Keratinocyte (primary cell): ENCODE results near the gene CR1L. TPM values are rescaled to one million over a fixed set of nuclear protein-coding genes. Genes with fewer than 3 reads are reported as not detected.
A peak's percentile ranks its signal among the peaks of the same experiment; 100 is the strongest.

Source experiments
- DNase-seq: peaks from one replicate; pipeline ENCODE4 v3.0.0-alpha.2; 2011; ENCODE audit warnings: low read depth, missing footprints, low spot score
- FAIRE-seq: peaks from 2 replicates; lab custom pipeline; 2011; peaks lifted over from hg19 to GRCh38; lab: Jason Lieb, UNC
- H2AFZ ChIP-seq: 2 replicates; pipeline ENCODE4 v1.6.0; 2012; ENCODE audit warnings: low read length, control low read depth, inconsistent platforms; ENCODE audit not compliant: control insufficient read depth
- H3K27ac ChIP-seq: 2 replicates; pipeline ENCODE4 v1.5.1; 2011; ENCODE audit warnings: low read length; ENCODE audit not compliant: control insufficient read depth, insufficient read depth
- H3K27me3 ChIP-seq: 3 replicates; pipeline ENCODE4 v1.6.0; 2011; ENCODE audit warnings: low read length; ENCODE audit not compliant: control insufficient read depth, insufficient read depth; ENCODE audit errors: extremely low read depth
- H3K36me3 ChIP-seq, 2 experiments: 2 replicates in 1 of 2; 3 replicates in 1 of 2; pipeline ENCODE4 v1.5.1; 2011; ENCODE audit warnings: low read length in 2 of 2, mild to moderate bottlenecking in 1 of 2; ENCODE audit not compliant: control insufficient read depth in 2 of 2, insufficient read depth in 2 of 2; ENCODE audit errors: extremely low read depth in 1 of 2
- H3K4me1 ChIP-seq: 3 replicates; pipeline ENCODE4 v1.5.1; 2011; ENCODE audit warnings: low read length; ENCODE audit not compliant: control insufficient read depth, insufficient read depth; ENCODE audit errors: extremely low read depth
- H3K4me2 ChIP-seq: 3 replicates; pipeline ENCODE4 v1.6.0; 2011; ENCODE audit warnings: low read depth, low read length; ENCODE audit not compliant: control insufficient read depth, insufficient read depth; ENCODE audit errors: extremely low read depth
- H3K4me3 ChIP-seq, 3 experiments: fragments of 200-600 bp in 1 of 3; sonication (generic) in 1 of 3; 2 replicates in 2 of 3; 3 replicates in 1 of 3; pipeline ENCODE4 v1.5.1; 2011 to 2016; ENCODE audit warnings: low read length in 3 of 3, mild to moderate bottlenecking in 3 of 3, control low read depth in 2 of 3, inconsistent platforms in 1 of 3, low read depth in 1 of 3, mixed read lengths in 1 of 3, mixed run types in 1 of 3, moderate library complexity in 1 of 3; ENCODE audit not compliant: control insufficient read depth in 2 of 3, insufficient read depth in 2 of 3; ENCODE audit errors: extremely low read depth in 1 of 3
- H3K79me2 ChIP-seq: 2 replicates; pipeline ENCODE4 v1.6.0; 2012; ENCODE audit warnings: low read length; ENCODE audit not compliant: control insufficient read depth, insufficient read depth
- H3K9ac ChIP-seq: 3 replicates; pipeline ENCODE4 v1.6.0; 2011; ENCODE audit warnings: low read length; ENCODE audit not compliant: control insufficient read depth, insufficient read depth; ENCODE audit errors: extremely low read depth
- H3K9me1 ChIP-seq: 3 replicates; pipeline ENCODE4 v1.6.0; 2011; ENCODE audit warnings: low read length; ENCODE audit not compliant: control insufficient read depth, insufficient read depth; ENCODE audit errors: extremely low read depth
- H3K9me3 ChIP-seq: 2 replicates; pipeline ENCODE4 v1.5.1; 2012; ENCODE audit warnings: low read depth, low read length; ENCODE audit not compliant: control insufficient read depth
- H4K20me1 ChIP-seq: 3 replicates; pipeline ENCODE4 v1.6.0; 2011; ENCODE audit warnings: low read length; ENCODE audit not compliant: control insufficient read depth, insufficient read depth; ENCODE audit errors: extremely low read depth
- CTCF ChIP-seq, 3 experiments: IDR thresholded peaks in 1 of 3; conservative IDR thresholded peaks in 1 of 3; optimal IDR thresholded peaks in 1 of 3; 2 replicates in 2 of 3; 3 replicates in 1 of 3; pipeline versions ENCODE3 to v1.5.1; 2011; ENCODE audit warnings: low read length in 3 of 3, mild to moderate bottlenecking in 3 of 3, moderate library complexity in 2 of 3, control low read depth in 1 of 3, inconsistent platforms in 1 of 3; ENCODE audit not compliant: insufficient read depth in 2 of 3; ENCODE audit errors: extremely low read depth in 1 of 3
- EZH2 ChIP-seq: IDR thresholded peaks from one replicate; pipeline ENCODE4 v1.6.1; 2012; ENCODE audit warnings: inconsistent platforms, mild to moderate bottlenecking, low read length, moderate library complexity
- dilution Hi-C: fragments of 300-500 bp; cut with MboI; formaldehyde crosslinking; loops from one replicate; pipeline ENCODE4 v1.7.0; 2020; ENCODE audit warnings: low sequenced_read_pairs; ENCODE audit not compliant: extremely low pct_ligation_motif_present
- polyA plus RNA-seq, 5 experiments: library from polyadenylated mRNA; depleted of rRNA in 3 of 5; stranded (reverse) in 3 of 5; stranded (forward) in 1 of 5; unstranded in 1 of 5; fragments of >200 nt; gene quantifications; 1 replicate in 1 of 5; 2 replicates in 3 of 5; 3 replicates in 1 of 5; pipeline versions ENCODE4 v1.2.1 to v1.2.3, GENCODE V29; 2011 to 2012; ENCODE audit warnings: missing spikeins in 2 of 5, low read depth in 1 of 5, low replicate concordance in 1 of 5

CR1L gene
- polyA plus RNA-seq, 1 donor (not counting 4 experiments of a cell fraction or from before 2014, with no cell fraction given), result not detected

- no peak for DNase-seq
- H3K27me3 ChIP-seq, result no peaks in the 10 kb centered on the region
- H3K36me3 ChIP-seq, result peaks cover 0 to 7% of the 10 kb centered on the region in 2 experiments
- no peak for TF ChIP-seq EZH2
- no peak for TF ChIP-seq CTCF (optimal IDR thresholded peaks at IDR 0.05 in 1 of 3, IDR thresholded peaks at IDR 0.05 in 1 of 3, conservative IDR thresholded peaks at IDR 0.05 in 1 of 3; ENCODE audit: extremely low read depth in 1 of 3, insufficient read depth in 2 of 3, low read length in 3 of 3)
- dilution Hi-C loops, result no loop called here
- peak overlapping the region; percentile 90 to 99 (median 94) for H3K4me3 ChIP-seq
- no peak overlapping the region for H2AFZ ChIP-seq
- no peaks in the 10 kb centered on the region for H3K9me3 ChIP-seq
- H3K4me1 ChIP-seq, result peaks cover 41% of the 10 kb centered on the region
- H4K20me1 ChIP-seq, result peaks cover 9% of the 10 kb centered on the region
- no peak for FAIRE-seq
- H3K79me2 ChIP-seq, result peaks cover 64% of the 10 kb centered on the region
- no peaks in the 10 kb centered on the region for H3K9me1 ChIP-seq
- H3K27ac ChIP-seq, result no peak overlapping the region
- peak overlapping the region; percentile 93 for H3K9ac ChIP-seq
- H3K4me2 ChIP-seq, result peak overlapping the region; percentile 95
These were observed 108.7 kb downstream of the CR1L start for GRCh38 chr1:207753611-207754010.

GRCh38 chr1:207754011-207754410 is 109.1 kb downstream of the CR1L start:
- Histone ChIP-seq H3K27ac (no peak overlapping the region), H3K4me3 (peak overlapping the region in 1 of 3 experiments; percentile 99), H2AFZ (no peak overlapping the region), H3K4me1 (peaks cover 39% of the 10 kb centered on the region), H3K27me3 (no peaks in the 10 kb centered on the region), H3K9me3 (no peaks in the 10 kb centered on the region), H4K20me1 (peaks cover 9% of the 10 kb centered on the region), H3K36me3 (peaks cover 2 to 7% of the 10 kb centered on the region in 2 experiments), H3K9ac (peak overlapping the region; percentile 3), H3K9me1 (no peaks in the 10 kb centered on the region), H3K79me2 (peaks cover 68% of the 10 kb centered on the region), H3K4me2 (peak overlapping the region; percentile 95)
- no peak for TF ChIP-seq EZH2
- TF ChIP-seq CTCF (optimal IDR thresholded peaks at IDR 0.05 in 1 of 3, IDR thresholded peaks at IDR 0.05 in 1 of 3, conservative IDR thresholded peaks at IDR 0.05 in 1 of 3; ENCODE audit: extremely low read depth in 1 of 3, insufficient read depth in 2 of 3, low read length in 3 of 3), result no peak
- FAIRE-seq (no peak), DNase-seq (no peak)
- dilution Hi-C loops, result no loop called here
